ENCODE data around the gene SCTR. TPM values are rescaled to one million over a fixed set of nuclear protein-coding genes. Genes with fewer than 3 reads are reported as not detected.

SCTR gene
- total and polyA plus RNA-seq, 2 of the 13 experiments (the other 11 are each of a cell fraction or from before 2014, with no cell fraction given) = not detected

- TF ChIP-seq ZNF512 (CRISPR knock-in tag; IDR thresholded peaks at IDR 0.05) = no peak
- no peak for TF ChIP-seq KDM4B (CRISPR knock-in tag; IDR thresholded peaks at IDR 0.05)
- TF ChIP-seq, protein P1, sequence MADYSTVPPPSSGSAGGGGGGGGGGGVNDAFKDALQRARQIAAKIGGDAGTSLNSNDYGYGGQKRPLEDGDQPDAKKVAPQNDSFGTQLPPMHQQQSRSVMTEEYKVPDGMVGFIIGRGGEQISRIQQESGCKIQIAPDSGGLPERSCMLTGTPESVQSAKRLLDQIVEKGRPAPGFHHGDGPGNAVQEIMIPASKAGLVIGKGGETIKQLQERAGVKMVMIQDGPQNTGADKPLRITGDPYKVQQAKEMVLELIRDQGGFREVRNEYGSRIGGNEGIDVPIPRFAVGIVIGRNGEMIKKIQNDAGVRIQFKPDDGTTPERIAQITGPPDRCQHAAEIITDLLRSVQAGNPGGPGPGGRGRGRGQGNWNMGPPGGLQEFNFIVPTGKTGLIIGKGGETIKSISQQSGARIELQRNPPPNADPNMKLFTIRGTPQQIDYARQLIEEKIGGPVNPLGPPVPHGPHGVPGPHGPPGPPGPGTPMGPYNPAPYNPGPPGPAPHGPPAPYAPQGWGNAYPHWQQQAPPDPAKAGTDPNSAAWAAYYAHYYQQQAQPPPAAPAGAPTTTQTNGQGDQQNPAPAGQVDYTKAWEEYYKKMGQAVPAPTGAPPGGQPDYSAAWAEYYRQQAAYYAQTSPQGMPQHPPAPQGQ (CRISPR knock-in tag; IDR thresholded peaks at IDR 0.05; ENCODE audit: borderline replicate concordance) = no peak
- no peak for TF ChIP-seq JARID2 (CRISPR knock-in tag; IDR thresholded peaks at IDR 0.05; ENCODE audit: insufficient replicate concordance)
- TF ChIP-seq SP5 (CRISPR knock-in tag; IDR thresholded peaks at IDR 0.05; ENCODE audit: borderline replicate concordance, low read depth) = no peak
Measured at GRCh38 chr2:119465687-119466086, 58.6 kb downstream of the SCTR start (continued).

GRCh38 chr2:119464981-119465380 is 59.3 kb downstream of the SCTR start:
- Histone ChIP-seq H3K27ac (ENCODE audit: extremely low read length, insufficient read depth, low read length) (no peak overlapping the region), H3K9ac (ENCODE audit: insufficient read depth, low read depth, low read length) (no peak overlapping the region), H3K4me1 (ENCODE audit: insufficient read depth, low read length) (peaks cover 27% of the 10 kb centered on the region), H3K36me3 (replicated peaks in 1 of 2; ENCODE audit: control insufficient read depth in 1 of 2, insufficient read depth in 2 of 2, low read length in 2 of 2) (no peaks in the 10 kb centered on the region), H3K9me3 (ENCODE audit: low read length) (no peaks in the 10 kb centered on the region), H3K79me2 (ENCODE audit: insufficient read depth, low read length) (no peaks in the 10 kb centered on the region), H3K4me3 (replicated peaks in 1 of 3; ENCODE audit: insufficient read depth in 1 of 3, low read depth in 2 of 3, low read length in 3 of 3) (no peak overlapping the region; a peak in 1 of 6 replicates), H3K4me2 (ENCODE audit: low read depth, low read length) (no peak overlapping the region), H3K27me3 (ENCODE audit: control insufficient read depth in 1 of 2, insufficient read depth in 2 of 2, low read length in 2 of 2) (peaks cover 0 to 33% of the 10 kb centered on the region in 2 experiments; a peak in 4 of 5 replicates), H4K20me1 (ENCODE audit: insufficient read depth, low read length) (no peaks in the 10 kb centered on the region), H2AFZ (ENCODE audit: low read length) (no peak overlapping the region)
- FAIRE-seq (no peak), ATAC-seq (peak; percentile 42), DNase-seq (ENCODE audit: low spot score) (no peak)
- 50% methylated on average over 3 of the region's 4 CpGs for WGBS (ENCODE audit: low lambda C conversion rate)
- ChIA-PET POLR2A (interaction anchor here (0.9 to 1.2 kb wide), 3 partner anchors 23 to 55 kb away, joined by 3 to 4 read pairs (median 3); partner anchors contain the start of gene TMEM37), CTCF (ENCODE audit: low intra/inter-chr PET ratio, low total read pairs) (no interaction called here)
- BruUV-seq (replicated peaks) = no TSS peak
- TF ChIP-seq NFYC (CRISPR knock-in tag; IDR thresholded peaks at IDR 0.05) (peak; percentile 72), ZNF329 (CRISPR knock-in tag; IDR thresholded peaks at IDR 0.05; ENCODE audit: low read depth) (peak; percentile 76; the same call in 1 of the 2 replicates), CBX2 (IDR thresholded peaks at IDR 0.05; ENCODE audit: low read depth, low read length) (no peak), CBX2 (CRISPR knock-in tag; IDR thresholded peaks at IDR 0.05; ENCODE audit: low read depth) (no peak), USF2 (IDR thresholded peaks at IDR 0.05; ENCODE audit: low read depth, low read length) (peak; percentile 62), USF2 (CRISPR knock-in tag; IDR thresholded peaks at IDR 0.05; ENCODE audit: borderline replicate concordance) (peak; percentile 69; the same call in 1 of the 2 replicates), SCMH1 (CRISPR knock-in tag; IDR thresholded peaks at IDR 0.05; ENCODE audit: borderline replicate concordance) (no peak), LCORL (IDR thresholded peaks at IDR 0.05) (no peak), LCORL (CRISPR knock-in tag; IDR thresholded peaks at IDR 0.05) (no peak), ZNF230 (CRISPR knock-in tag; IDR thresholded peaks at IDR 0.05) (no peak), SMAD1 (CRISPR knock-in tag; IDR thresholded peaks at IDR 0.05; ENCODE audit: borderline replicate concordance, low read depth) (no peak), NFYB (CRISPR knock-in tag; IDR thresholded peaks at IDR 0.05) (peak; percentile 69), ZNF776 (CRISPR knock-in tag; IDR thresholded peaks at IDR 0.05) (no peak)
- intact Hi-C loops (cut with micrococcal nuclease; ENCODE audit: unreplicated experiment) (no loop called here), in situ Hi-C loops (cut with HindIII; ENCODE audit: extremely low pct_ligation_motif_present, low pct_unique_long_range_greater_than_20kb) (no loop called here)
